Osteoblast (primary cell): ENCODE results near the gene ETFDH. TPM values are rescaled to one million over a fixed set of nuclear protein-coding genes. Genes with fewer than 3 reads are reported as not detected.
"Not testable (repeated sequence)": the region's sequence is repeated elsewhere in the genome, so short reads cannot be mapped to it uniquely, and the experiment has no call there.

Experiments
- DNase-seq: peaks from one replicate; pipeline ENCODE4 v3.0.0; 2011; ENCODE audit warnings: low spot score, mixed read lengths; ENCODE audit not compliant: insufficient read length; ENCODE audit errors: missing footprints
- H2AFZ ChIP-seq: 2 replicates; pipeline ENCODE4 v1.6.0; 2011; ENCODE audit warnings: mild to moderate bottlenecking, low read length
- H3K27ac ChIP-seq: 2 replicates; pipeline ENCODE4 v1.5.1; 2011; ENCODE audit warnings: mild to moderate bottlenecking, low read depth, low read length, moderate library complexity
- H3K27me3 ChIP-seq: 2 replicates; pipeline ENCODE4 v1.6.0; 2012; ENCODE audit warnings: mild to moderate bottlenecking, control low read depth, inconsistent platforms, low read length, moderate library complexity; ENCODE audit not compliant: insufficient read depth
- H3K36me3 ChIP-seq: 2 replicates; pipeline ENCODE4 v1.5.1; 2011; ENCODE audit warnings: mild to moderate bottlenecking, low read length, control low read depth, moderate library complexity; ENCODE audit not compliant: insufficient read depth
- H3K4me1 ChIP-seq: 2 replicates; pipeline ENCODE4 v1.5.1; 2011; ENCODE audit warnings: mild to moderate bottlenecking, low read length, control low read depth, moderate library complexity; ENCODE audit not compliant: insufficient read depth
- H3K4me2 ChIP-seq: 2 replicates; pipeline ENCODE4 v1.6.0; 2011; ENCODE audit warnings: mild to moderate bottlenecking, low read length; ENCODE audit not compliant: insufficient read depth
- H3K4me3 ChIP-seq: fragments of 200-600 bp; sonication (generic); 3 replicates; pipeline ENCODE4 v1.5.1; 2012; ENCODE audit warnings: mild to moderate bottlenecking, low read length, inconsistent platforms; ENCODE audit not compliant: insufficient read depth
- H3K79me2 ChIP-seq: 2 replicates; pipeline ENCODE4 v1.6.0; 2012; ENCODE audit warnings: mild to moderate bottlenecking, low read length, control low read depth, inconsistent platforms; ENCODE audit not compliant: insufficient read depth
- H3K9me3 ChIP-seq: 2 replicates; pipeline ENCODE4 v1.5.1; 2011; ENCODE audit warnings: low read depth, low read length, control low read depth
- H4K20me1 ChIP-seq: 2 replicates; pipeline ENCODE4 v1.6.0; 2012; ENCODE audit warnings: mild to moderate bottlenecking, low read length, control low read depth; ENCODE audit not compliant: insufficient read depth
- CTCF ChIP-seq: IDR thresholded peaks from 2 replicates; pipeline ENCODE4 v1.5.1; 2011; ENCODE audit warnings: mild to moderate bottlenecking, low read depth, low read length, moderate library complexity; ENCODE audit errors: extremely low read depth
- total RNA-seq: library from RNA; depleted of rRNA; stranded (reverse); fragments of >200 nt; gene quantifications from 2 replicates; pipeline ENCODE4 v1.2.3, GENCODE V29; 2012

Gene ETFDH
- total RNA-seq, 1 donor = 29.0 TPM

GRCh38 chr4:158738866-158739265, 66.8 kb downstream of the ETFDH start:
- Histone ChIP-seq H3K36me3 (no peaks in the 10 kb centered on the region), H3K4me1 (no peaks in the 10 kb centered on the region), H2AFZ (no peak overlapping the region), H3K27me3 (no peaks in the 10 kb centered on the region), H3K27ac (no peak overlapping the region), H3K4me2 (no peak overlapping the region), H3K9me3 (no peaks in the 10 kb centered on the region), H3K79me2 (no peaks in the 10 kb centered on the region), H4K20me1 (no peaks in the 10 kb centered on the region), H3K4me3 (no peak overlapping the region)
- no peak for TF ChIP-seq CTCF
- no peak for DNase-seq

GRCh38 chr4:158739600-158739999, 67.5 kb downstream of the ETFDH start:
- no peak for TF ChIP-seq CTCF
- Histone ChIP-seq H3K79me2 (no peaks in the 10 kb centered on the region), H3K4me2 (no peak overlapping the region), H3K9me3 (no peaks in the 10 kb centered on the region), H3K27me3 (no peaks in the 10 kb centered on the region), H3K27ac (no peak overlapping the region), H4K20me1 (no peaks in the 10 kb centered on the region), H3K36me3 (no peaks in the 10 kb centered on the region), H3K4me3 (no peak overlapping the region), H3K4me1 (no peaks in the 10 kb centered on the region), H2AFZ (no peak overlapping the region)
- DNase-seq = no peak

GRCh38 chr4:158741326-158742021, 69.4 kb downstream of the ETFDH start:
- H3K27ac ChIP-seq = no peak overlapping the region
- H3K4me1 ChIP-seq = no peaks in the 10 kb centered on the region
- TF ChIP-seq CTCF = no peak
- H3K79me2 ChIP-seq = no peaks in the 10 kb centered on the region
- H3K4me3 ChIP-seq = no peak overlapping the region
- H2AFZ ChIP-seq = no peak overlapping the region
- H3K36me3 ChIP-seq = no peaks in the 10 kb centered on the region
- DNase-seq = no peak
- H3K27me3 ChIP-seq = no peaks in the 10 kb centered on the region
- no peaks in the 10 kb centered on the region for H3K9me3 ChIP-seq
- no peak overlapping the region for H3K4me2 ChIP-seq
- H4K20me1 ChIP-seq = no peaks in the 10 kb centered on the region

- H3K79me2 ChIP-seq, H2AFZ ChIP-seq, H3K4me3 ChIP-seq, DNase-seq, H3K4me2 ChIP-seq, H3K27me3 ChIP-seq, H3K9me3 ChIP-seq, H3K36me3 ChIP-seq, H4K20me1 ChIP-seq, H3K27ac ChIP-seq: not testable (repeated sequence)
- peaks cover 14% of the 10 kb centered on the region for H3K4me1 ChIP-seq
Observed at GRCh38 chr4:158746537-158746936, 74.4 kb downstream of the ETFDH start.
